ENCODE results near the gene GDE1.

GDE1 gene

DNA sequence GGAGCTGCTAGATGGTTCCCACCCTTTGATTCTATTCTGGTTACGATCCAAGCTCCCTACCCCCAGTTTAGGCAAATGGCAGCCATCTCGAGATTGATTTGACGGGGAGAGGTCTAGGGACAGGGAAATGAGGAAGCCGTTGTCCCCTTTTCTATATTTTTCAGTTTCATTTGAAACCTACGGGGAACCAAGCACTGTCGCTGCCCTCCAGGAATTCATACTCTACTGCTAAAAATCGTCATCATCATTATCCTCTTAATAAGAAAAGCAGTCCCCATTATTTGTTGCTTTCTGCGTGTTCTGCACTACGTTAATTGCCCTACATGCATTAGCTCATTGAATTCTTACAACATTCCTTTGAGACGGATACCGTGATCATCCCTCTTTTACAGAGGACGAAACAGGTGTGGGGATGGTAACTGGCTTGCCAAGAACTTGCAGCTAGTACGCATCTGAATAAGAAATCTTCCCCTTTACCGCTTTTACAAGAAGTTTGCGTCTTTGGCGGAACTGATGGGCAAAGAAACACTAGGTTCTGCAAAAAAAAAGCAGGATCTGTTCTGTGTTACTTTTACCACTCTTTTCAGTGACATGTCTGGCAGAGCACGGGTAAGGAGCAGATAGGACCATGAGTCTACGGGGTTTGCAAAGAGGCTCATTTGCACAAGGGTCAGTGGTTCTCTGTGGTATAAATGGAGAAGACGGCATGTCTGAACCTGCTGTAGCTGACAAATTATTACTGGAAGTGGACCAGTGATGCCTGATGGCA is 2.9 kb upstream of the GDE1 start:
- in situ Hi-C loops (cut with HindIII; ENCODE audit: low sequenced_read_pairs), result loop anchor here (25.0 kb wide), 1 partner anchor 562 kb away; no protein-coding TSS in a partner anchor

DNA sequence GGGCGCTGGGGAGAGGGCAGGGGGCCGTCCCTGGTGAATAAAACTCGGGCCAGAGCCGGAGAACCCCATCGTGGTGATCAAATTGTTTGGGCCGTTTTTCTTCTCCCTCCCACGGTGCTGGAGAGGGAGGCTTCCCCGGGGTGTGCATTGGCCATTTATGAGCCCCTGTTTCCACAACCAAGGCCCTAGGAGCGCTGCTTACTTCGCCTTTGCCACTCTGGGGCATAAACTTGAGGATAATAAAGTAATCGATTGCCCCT is 2.4 kb upstream of the GDE1 start:
- in situ Hi-C loops (cut with HindIII; ENCODE audit: low sequenced_read_pairs), result no loop called here

GRCh38 chr16:19523559-19524355 is 1.9 kb upstream of the GDE1 start, which contains the start of gene CCP110:
Gene CCP110 (plus strand): TSS chr16:19523942. CDS start chr16:19527882, 3,940 bp downstream.
- in situ Hi-C loops (cut with HindIII; ENCODE audit: low sequenced_read_pairs), result no loop called here

DNA sequence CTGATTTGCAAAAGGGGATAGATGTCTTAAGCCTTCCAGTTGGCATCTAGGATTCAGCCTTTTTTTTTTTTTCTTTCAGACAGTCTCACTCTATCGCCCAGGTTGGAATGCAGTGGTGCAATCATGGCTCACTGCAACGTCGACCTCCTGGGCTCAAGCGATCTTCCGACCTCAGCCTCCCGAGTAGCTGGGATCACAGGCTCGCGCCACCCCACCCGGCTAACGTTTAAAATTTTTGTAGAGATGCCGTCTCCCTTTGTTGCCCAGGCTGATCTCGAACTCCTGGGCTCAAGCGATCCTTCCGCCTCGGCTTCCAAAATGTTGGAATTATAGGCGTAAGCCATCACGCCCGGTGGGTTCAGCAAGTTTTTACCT is 1.3 kb upstream of the GDE1 start:
- in situ Hi-C loops (cut with HindIII; ENCODE audit: low sequenced_read_pairs), result no loop called here

GRCh38 chr16:19522760-19523159 is 862 bp upstream of the GDE1 start:
- in situ Hi-C loops (cut with HindIII; ENCODE audit: low sequenced_read_pairs), result no loop called here

GRCh38 chr16:19522397-19522732 is 467 bp upstream of the GDE1 start:
- in situ Hi-C loops (cut with HindIII; ENCODE audit: low sequenced_read_pairs), result no loop called here

DNA sequence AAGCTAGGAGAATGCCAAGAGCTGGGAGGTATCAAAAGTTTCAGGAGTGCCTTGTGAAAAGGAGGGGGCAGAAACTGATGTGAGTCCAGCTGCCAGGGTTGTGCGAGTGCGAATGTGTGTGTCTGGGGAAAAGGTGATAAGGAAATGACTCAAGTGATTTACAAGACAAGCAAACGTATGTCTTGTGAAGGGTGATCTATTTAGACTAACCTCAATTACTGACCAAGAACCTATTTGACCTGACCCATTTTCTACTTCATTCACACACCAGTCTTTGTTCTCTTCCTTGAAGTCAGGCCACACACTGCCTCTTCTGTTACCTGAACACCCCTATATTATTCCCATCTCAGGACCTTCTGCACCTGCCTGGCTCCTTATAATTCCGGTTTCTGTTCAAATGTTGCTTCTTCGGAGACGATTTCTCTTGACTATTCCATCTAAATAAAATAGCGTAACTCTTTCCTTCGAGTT is 1.0 kb downstream of the GDE1 start:
- in situ Hi-C loops (cut with HindIII; ENCODE audit: low sequenced_read_pairs), result no loop called here

DNA sequence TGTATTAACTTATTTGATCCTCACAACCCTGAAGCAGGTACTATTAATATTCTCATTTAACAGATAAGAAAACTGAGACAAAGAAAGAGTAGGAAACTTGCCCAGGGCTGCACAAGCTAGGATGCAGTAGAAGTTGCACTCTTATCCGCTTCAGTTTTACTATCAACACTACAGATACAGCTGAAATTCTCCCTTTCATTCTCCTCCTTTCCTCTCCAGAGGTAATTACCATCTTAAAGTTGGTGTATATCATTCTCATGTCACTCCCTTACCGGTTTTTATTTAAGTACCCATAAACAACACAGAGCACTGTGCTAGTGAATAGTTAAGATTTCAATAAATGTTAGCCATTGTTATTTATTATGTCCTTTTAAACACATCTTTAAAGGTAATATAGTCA is 3.5 kb downstream of the GDE1 start:
- in situ Hi-C loops (cut with HindIII; ENCODE audit: low sequenced_read_pairs), result loop anchor here (5.0 kb wide), 1 partner anchor 401 kb away; no protein-coding TSS in a partner anchor

DNA sequence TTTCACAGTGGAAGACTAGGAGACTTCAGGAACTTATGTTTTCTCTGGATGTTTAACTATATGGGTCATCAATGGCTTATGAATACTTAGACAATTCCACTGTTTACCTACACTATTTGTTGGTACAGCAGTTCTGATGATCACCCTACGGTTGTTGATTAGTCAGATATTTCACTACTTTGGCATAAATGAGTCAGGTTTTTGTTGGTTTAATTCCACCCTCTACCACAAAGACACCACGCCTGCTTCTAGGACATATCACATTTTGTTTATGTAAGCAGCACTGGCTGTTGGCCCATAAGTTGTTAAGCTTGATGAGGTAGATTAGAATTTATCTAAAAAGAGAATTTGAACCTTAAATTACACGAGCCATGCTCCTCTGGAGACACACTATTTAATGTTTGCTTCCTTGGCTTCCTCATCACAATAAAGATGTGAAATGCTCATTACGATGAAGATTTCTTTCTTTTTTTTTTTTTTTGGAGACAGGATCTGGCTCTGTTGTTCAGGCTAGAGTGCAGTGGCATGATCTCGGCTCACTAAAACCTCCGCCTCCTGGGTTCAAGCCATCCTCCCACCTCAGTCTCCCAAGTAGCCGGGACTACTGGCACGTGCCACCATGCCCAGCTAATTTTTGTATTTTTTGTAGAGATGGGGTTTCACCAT is 4.3 kb downstream of the GDE1 start:
- in situ Hi-C loops (cut with HindIII; ENCODE audit: low sequenced_read_pairs), result loop anchor here (5.0 kb wide), 1 partner anchor 400 kb away; no protein-coding TSS in a partner anchor

DNA sequence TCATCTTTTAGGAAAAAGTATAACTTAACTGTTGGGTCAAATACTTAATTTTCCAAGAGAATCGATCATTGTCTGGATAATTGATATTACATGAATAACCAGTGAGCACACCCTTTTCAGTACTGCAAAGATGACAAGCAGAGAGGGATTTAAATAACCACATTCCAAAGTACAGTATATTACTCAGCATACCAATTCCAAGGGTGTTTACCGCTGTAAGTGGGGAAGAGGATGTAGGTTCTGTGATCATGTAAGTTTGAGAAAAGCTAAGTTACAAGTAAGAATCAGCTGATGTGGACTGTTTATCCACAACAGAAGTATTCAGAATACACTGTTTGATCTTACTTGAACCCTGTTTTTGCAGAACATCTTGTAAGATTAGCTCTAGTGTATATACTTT is 6.1 kb downstream of the GDE1 start:
- in situ Hi-C loops (cut with HindIII; ENCODE audit: low sequenced_read_pairs), result loop anchor here (5.0 kb wide), 1 partner anchor 398 kb away; no protein-coding TSS in a partner anchor

DNA sequence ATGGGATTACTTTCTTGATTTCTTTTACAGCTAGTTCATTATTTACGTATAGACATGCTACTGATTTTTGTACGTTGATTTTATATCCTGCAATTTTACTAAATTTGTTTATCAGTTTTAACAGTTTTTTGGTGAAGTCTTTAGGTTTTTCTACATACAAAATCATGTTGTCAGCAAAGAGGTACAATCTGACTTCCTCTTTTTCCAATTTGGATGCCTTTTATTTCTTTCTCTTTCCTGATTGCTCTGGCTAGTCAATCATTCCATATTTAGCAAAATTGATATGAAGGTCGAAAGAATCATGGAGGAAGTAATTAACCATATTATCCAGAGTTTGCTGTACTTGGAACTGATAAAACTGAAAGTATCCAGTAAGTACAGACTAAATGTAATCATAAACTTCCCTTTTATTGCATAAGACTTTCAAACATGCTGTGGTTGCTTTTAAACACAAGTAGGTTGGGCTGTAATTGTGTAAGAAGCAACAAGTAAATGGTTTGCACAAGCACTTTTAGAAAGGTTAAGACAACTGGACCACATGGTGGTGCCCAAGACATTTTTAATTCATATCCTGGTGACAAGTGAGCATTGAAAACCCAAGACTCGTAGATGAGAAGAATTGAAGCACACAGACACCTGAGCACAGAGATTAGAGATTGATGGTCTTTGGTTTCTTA is 8.4 kb downstream of the GDE1 start:
- in situ Hi-C loops (cut with HindIII; ENCODE audit: low sequenced_read_pairs), result no loop called here

GRCh38 chr16:19512297-19512696 is 9.6 kb downstream of the GDE1 start:
- in situ Hi-C loops (cut with HindIII; ENCODE audit: low sequenced_read_pairs), result no loop called here

DNA sequence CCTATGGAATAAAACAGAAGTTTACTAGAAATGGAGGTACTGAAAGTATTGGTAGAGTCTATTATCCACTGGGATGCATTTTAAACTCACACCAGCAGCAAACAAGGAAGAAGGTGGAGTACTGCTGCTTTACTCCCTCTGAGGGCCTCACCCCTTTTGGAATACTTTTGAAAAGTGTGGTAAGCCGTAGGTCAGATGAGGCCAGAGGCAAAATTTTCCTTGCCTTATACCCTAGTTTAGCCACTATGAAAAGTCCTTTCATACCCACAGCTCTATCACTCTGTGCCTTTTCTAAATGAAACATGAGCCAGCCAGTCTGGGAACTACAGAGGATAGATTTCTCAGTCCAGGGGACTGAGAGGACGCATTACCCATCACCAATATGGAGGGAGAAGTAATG is 14.0 kb downstream of the GDE1 start:
- in situ Hi-C loops (cut with HindIII; ENCODE audit: low sequenced_read_pairs), result no loop called here

DNA sequence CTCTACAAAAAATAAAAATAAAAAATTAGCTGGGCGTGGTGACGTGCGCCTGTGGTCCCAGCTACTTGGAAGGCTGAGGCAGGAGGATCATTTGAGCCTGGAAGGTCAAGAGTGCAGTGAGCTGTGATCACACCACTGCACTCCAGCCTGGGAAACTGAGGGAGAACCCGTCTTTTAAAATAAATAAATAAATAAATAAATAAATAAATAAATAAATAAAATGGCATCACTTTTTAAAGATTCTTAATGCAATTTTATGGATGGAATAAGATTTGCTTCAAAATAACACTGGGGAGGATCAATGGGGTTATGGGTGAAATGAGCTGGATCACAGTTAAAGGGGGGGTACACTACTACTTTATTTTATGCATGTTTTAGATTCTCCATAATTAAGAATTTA is 14.9 kb downstream of the GDE1 start:
- in situ Hi-C loops (cut with HindIII; ENCODE audit: low sequenced_read_pairs), result no loop called here

DNA sequence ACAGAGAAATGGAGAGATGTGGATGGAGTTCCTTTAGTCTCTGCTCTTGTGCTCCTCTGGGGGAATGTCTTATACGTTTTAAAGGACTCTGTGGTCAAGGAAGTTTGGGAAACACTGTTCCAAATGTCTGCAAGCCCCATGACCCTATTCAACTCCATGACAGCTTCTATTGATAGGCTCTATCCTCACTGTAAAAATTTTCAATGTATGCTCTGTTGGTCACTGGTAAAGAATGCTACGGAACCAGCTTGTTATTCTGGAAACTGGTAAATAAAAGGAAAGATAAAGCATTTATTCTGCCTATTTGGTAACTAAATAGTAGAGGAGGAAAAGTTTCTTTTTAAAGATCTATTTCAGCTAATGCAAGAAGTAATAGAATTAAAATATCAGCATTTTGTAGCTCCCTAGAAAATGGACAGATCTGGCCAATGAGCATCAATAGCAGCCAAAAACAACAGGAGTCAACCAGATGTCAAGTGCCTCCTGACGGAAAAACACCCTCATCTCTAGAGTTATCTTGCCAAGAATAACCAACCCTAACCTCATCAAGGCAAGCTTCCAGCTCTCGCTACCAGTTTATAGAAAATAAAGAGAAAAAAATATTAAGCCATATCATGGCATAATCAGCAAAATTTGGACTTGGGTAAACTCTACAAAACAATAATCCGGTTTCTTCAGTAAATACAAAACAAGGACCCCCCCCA is 16.1 kb downstream of the GDE1 start:
- in situ Hi-C loops (cut with HindIII; ENCODE audit: low sequenced_read_pairs), result no loop called here

DNA sequence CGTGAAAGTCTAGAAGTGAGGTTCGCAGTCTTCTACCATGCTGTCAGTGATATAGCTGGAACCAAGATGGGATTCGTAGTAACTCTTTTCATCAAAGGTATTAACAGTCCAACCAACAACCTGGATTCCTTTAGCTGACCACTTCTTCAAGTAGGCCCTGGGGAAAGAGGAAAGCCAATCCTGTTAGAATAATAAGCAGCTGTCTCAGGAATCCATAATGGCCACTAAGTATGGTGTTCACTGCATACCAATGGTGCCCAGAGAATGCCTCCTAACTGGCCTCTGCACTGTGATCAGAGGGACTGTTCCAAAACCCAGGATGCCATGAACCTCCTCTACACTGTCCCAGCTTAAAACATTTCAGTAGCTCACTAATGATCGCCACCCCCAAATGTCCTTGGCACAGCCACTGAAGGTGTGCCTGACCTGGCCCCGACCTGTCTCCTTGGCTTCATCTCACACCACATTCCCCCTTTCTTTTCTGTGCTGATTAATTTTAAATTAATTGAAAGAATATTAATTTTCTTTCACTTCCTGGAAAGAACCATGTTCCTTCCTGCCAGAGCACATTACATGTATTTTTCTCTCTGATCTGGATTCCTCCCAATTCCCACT is 18.3 kb downstream of the GDE1 start:
- in situ Hi-C loops (cut with HindIII; ENCODE audit: low sequenced_read_pairs), result no loop called here

DNA sequence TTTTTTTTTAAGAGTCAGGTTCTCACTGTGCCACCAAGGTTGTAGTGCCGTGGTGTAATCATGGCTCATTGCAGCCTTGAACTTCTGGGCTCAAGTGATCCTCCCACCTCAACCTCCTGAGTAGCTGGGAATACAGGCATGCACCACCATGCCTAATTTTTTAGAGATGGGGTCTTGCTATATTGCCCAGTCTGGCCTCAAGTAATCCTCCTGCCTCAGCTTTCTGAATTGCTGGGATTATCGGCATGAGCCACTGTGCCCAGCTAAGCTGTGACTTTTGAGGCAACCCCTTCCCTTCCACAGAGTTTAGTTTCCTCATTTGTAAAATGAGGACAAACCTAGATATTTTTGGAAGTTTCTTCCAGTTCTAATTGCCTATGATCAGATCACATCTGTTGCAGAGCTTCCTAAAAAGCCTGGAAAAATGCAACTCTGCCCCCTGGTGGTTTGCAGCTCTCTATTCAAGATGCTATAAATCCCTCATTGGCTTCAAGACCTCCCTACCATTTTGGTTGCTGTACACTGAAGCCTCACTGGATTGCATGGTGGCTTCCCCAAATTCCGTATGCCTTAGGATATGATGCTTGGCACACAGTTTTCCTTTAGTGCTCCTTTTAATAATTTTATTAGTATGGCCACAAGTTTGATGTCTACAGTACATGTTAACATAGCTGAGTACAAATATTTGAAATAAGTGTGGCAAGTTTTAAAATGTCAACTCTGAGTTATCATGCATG is 19.3 kb downstream of the GDE1 start:
- in situ Hi-C loops (cut with HindIII; ENCODE audit: low sequenced_read_pairs), result no loop called here

GRCh38 chr16:19499481-19499880 is 22.4 kb downstream of the GDE1 start:
- in situ Hi-C loops (cut with HindIII; ENCODE audit: low sequenced_read_pairs), result no loop called here

- in situ Hi-C loops (cut with HindIII; ENCODE audit: low sequenced_read_pairs), result no loop called here
These were observed 22.9 kb downstream of the GDE1 start for GRCh38 chr16:19499006-19499405.

Measured in endothelial cell of hepatic sinusoid (primary cell).